KBM-7 (cell line): ENCODE results near the gene SLC38A6.
"Not testable (repeated sequence)": the region's sequence is repeated elsewhere in the genome, so short reads cannot be mapped to it uniquely, and the experiment has no call there.

Experiments
- DNase-seq: peaks from one replicate; pipeline ENCODE4 v3.0.0-alpha.2; 2015
- in situ Hi-C: fragments of 300-500 bp; cut with MboI; formaldehyde crosslinking; loops from 2 replicates; pipeline ENCODE4 v1.14.3; 2020; ENCODE audit warnings: low sequenced_read_pairs, low pct_unique_long_range_greater_than_20kb, mixed read lengths

The SLC38A6 gene

DNA sequence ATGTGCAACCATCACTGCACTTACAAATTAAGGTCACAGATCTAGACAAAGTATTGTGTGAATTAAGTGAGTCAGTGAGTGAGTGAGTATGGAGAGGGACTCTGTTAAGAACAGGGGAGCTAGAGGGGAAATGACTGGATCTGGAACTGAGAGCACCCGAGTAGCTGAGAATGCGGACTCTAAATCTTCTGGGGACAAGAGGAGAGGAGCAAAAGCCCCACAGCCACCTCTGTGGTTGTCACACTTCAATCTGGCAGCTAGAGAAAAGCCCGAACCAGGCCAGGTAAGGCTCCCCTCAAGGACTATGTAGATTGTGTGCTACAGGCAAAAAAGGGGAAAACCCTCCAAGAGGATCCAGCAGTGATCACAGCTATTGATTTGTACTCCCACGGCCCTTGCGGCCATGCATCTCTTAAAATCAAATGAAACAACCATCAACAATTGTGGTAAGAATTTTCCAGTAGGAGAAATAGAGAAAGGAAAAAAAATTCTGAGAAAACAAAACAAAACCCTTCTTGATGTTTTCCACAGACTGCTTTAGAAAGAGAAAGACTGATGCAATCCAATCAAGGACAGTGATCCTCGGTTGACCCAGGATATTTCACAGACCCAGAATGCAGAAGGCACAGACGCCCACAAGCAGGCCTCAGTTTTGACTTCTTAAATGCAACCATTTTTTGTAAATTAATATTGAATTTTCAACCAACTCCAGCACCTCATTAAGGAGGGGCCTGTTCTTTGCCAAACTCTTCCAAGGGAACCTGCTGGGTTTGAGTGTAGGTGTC lies 109.6 kb downstream of the SLC38A6 start:
- no peak for DNase-seq
- in situ Hi-C loops = no loop called here

- no peak for DNase-seq
- in situ Hi-C loops = no loop called here
Observed at GRCh38 chr14:61091657-61092273, 110.7 kb downstream of the SLC38A6 start.

- in situ Hi-C loops, DNase-seq: not testable (repeated sequence)
Observed at GRCh38 chr14:61098096-61098495, 117.1 kb downstream of the SLC38A6 start.

DNA sequence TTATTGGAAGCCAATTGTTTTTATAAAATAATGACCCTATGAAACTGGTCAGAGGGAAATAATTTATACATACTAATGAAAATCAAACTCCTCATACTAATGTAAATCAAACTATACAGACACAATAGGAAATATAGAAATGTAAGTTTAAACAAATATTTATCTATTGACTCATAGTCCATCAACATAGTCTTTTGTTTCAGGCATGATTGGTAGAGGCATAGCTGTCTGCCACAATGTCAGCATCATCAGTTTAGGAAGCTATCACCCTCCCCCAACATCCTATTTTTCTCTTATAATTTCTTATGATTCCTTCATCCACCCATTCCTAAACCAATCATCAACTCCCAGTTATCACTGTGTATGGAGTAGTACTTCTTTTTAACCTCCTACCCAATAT lies 117.7 kb downstream of the SLC38A6 start:
- in situ Hi-C loops = no loop called here
- no peak for DNase-seq

GRCh38 chr14:61099216-61099835 lies 118.3 kb downstream of the SLC38A6 start:
- in situ Hi-C loops = no loop called here
- no peak for DNase-seq

- in situ Hi-C loops = no loop called here
- DNase-seq = peak; percentile 49
Observed at GRCh38 chr14:61101803-61102548, 120.9 kb downstream of the SLC38A6 start.
